Measurements from ENCODE around the gene RAB5B.
"Not testable (repeated sequence)": the region's sequence is repeated elsewhere in the genome, so short reads cannot be mapped to it uniquely, and the experiment has no call there.

The RAB5B gene

DNA sequence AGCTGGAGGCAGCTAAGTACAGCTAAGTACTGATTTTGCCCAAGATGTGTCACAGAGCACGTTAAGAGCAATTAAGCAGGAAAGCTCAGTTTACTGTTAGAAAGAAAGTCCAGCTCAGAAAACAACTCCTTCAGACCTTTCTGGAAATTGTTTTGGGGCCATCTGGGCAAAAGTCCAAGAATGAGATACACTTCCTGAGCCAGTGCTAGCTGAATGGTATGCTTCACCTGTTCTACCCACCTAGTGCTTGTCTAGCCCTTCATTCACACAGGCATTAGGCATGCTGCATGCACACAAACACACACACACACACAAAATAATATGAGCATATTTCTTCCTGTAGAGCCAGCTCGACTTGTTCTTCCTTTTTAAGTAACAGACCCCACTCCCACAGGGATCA is 40.3 kb downstream of the RAB5B start:
- no peak for DNase-seq (ENCODE audit: low spot score)

DNA sequence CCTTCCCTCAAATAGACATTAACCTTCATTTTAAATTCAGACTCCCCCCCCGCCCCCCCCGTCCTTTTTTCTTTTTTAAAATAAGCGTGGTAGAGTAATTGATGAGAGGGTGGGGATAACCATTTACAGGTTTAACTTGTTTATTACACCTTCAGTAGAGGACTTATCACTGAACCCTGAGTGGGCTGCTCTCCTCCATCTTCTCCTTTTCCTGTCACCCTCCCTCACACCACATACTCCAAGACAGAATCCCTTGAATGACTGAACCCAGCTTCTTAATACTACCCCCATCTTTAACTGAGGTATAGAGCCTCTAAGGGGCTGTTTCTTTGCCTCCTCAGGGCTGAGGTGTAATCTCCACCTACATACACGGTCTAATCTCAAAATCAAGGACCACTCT is 43.3 kb downstream of the RAB5B start:
- no peak for DNase-seq (ENCODE audit: low spot score)

GRCh38 chr12:56018356-56018755 is 44.5 kb downstream of the RAB5B start:
- no peak for DNase-seq (ENCODE audit: low spot score)

DNA sequence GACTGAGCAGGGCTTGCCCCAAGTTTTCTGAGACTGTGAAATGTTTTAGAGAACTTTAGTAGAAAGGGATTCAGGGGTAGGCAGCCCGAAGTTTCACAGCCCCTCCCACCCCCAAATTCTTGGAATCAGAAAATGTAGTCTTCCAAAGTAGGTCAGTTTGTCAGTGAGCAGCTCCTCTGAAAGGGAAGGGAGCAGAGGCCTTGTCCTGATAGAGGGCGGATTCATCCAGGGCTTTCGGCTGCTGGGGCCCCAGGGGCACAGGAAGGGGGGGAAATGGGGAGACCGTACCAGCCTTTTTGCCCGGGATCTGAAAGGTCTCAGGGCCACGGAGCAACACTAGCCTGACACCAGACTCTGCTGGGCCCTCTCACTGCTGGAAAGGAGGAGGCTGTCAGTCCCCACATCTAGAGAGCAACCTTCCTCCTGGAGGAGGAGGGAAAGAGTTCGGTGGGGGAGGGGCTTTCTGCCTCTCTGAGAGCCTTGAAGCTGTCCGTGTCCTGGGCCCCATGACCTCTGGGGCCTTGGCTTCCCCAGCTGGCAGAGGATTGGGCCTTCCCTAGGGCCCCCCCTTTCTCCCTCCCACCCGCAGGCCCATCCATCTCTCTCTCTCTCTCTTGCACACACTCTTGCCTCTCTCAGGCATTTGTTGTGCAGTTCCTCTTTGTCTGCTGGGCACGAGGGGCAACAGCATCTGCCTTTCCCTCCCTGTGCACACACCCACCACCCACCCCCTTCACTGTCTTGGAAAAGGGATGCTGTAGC is 46.7 kb downstream of the RAB5B start, which contains the start of gene IKZF4:
Gene IKZF4 (plus strand): TSS at position 621 of the 762 bp plus-strand sequence. CDS start 451 bp downstream, outside the sequence.
- peak; percentile 34 for DNase-seq (ENCODE audit: low spot score)

- DNase-seq (ENCODE audit: low spot score): no peak
These were observed 48.1 kb downstream of the RAB5B start for GRCh38 chr12:56021889-56022497.

GRCh38 chr12:56028511-56029165 is 54.8 kb downstream of the RAB5B start:
- no peak for DNase-seq (ENCODE audit: low spot score)

DNA sequence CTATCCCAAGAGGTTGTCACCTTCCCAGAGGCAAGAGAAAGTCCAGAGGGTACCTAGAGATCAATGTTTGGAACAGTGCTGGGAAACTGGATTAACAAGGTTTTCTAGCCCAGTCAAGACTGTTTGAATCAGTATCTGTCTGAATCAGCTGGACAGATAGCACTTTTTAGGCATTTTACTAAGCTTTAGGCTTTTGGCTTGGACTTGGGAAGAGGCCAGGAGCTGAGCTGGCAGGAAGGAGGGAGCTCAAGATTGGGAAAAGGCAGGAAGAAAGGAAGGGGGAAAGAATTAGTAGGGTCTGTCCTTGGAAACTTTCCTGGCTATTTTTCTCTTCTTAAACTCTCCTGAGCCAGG is 55.3 kb downstream of the RAB5B start:
- DNase-seq (ENCODE audit: low spot score): no peak

- peak; percentile 55 for DNase-seq (ENCODE audit: low spot score)
These were observed 55.9 kb downstream of the RAB5B start for GRCh38 chr12:56029666-56030293.

DNA sequence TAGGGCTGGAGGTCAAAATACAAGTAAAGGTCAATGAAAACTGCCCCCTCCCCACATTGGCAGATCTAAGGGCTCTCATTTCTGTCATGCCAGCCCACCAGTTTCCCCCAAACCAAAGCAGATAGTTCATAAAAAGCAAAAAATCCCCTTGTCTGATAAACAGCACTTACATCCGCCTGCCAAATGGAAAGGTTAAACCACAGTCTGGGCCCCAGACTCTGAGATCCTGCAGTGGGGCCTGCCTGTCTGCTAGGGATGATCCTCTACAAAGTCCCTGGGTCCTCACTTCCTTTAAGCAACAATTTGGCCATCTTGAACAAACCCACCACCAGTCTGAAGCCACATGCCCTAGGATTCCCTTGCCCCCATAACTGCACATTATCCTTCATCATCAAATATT is 58.1 kb downstream of the RAB5B start:
- peak; percentile 22 for DNase-seq (ENCODE audit: low spot score)

DNA sequence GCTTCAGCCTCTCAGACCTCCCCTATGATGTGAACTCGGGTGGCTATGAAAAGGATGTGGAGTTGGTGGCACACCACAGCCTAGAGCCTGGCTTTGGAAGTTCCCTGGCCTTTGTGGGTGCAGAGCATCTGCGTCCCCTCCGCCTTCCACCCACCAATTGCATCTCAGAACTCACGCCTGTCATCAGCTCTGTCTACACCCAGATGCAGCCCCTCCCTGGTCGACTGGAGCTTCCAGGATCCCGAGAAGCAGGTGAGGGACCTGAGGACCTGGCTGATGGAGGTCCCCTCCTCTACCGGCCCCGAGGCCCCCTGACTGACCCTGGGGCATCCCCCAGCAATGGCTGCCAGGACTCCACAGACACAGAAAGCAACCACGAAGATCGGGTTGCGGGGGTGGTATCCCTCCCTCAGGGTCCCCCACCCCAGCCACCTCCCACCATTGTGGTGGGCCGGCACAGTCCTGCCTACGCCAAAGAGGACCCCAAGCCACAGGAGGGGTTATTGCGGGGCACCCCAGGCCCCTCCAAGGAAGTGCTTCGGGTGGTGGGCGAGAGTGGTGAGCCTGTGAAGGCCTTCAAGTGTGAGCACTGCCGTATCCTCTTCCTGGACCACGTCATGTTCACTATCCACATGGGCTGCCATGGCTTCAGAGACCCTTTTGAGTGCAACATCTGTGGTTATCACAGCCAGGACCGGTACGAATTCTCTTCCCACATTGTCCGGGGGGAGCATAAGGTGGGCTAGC is 60.9 kb downstream of the RAB5B start:
- DNase-seq (ENCODE audit: low spot score): no peak

DNA sequence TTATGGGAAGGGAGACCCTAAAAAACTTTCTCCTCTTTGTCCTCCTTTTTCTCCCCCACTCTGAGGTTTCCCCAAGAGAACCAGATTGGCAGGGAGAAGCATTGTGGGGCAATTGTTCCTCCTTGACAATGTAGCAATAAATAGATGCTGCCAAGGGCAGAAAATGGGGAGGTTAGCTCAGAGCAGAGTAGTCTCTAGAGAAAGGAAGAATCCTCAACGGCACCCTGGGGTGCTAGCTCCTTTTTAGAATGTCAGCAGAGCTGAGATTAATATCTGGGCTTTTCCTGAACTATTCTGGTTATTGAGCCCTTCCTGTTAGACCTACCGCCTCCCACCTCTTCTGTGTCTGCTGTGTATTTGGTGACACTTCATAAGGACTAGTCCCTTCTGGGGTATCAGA is 63.3 kb downstream of the RAB5B start:
- DNase-seq (ENCODE audit: low spot score): no peak

DNA sequence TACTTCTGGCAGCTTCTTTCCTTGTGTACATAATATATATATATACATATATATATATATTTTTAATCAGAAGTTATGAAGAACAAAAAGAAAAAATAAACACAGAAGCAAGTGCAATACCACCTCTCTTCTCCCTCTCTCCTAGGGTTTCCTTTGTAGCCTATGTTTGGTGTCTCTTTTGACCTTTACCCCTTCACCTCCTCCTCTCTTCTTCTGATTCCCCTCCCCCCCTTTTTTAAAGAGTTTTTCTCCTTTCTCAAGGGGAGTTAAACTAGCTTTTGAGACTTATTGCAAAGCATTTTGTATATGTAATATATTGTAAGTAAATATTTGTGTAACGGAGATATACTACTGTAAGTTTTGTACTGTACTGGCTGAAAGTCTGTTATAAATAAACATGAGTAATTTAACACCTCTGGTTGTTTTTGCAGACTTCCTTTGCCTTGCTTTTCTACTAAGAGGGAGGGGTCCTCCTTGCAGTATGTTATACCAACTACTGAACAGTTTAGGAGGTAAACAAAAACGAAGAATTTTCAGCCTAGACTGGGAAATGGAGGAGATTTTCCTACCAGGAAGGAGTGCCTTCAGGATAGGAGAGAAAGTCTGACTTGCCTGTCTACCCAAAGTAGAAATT is 64.3 kb downstream of the RAB5B start:
- no peak for DNase-seq (ENCODE audit: low spot score)

GRCh38 chr12:56040151-56040550 is 66.3 kb downstream of the RAB5B start:
- no peak for DNase-seq (ENCODE audit: low spot score)

GRCh38 chr12:56040963-56041551 is 67.2 kb downstream of the RAB5B start:
- no peak for DNase-seq (ENCODE audit: low spot score)

DNA sequence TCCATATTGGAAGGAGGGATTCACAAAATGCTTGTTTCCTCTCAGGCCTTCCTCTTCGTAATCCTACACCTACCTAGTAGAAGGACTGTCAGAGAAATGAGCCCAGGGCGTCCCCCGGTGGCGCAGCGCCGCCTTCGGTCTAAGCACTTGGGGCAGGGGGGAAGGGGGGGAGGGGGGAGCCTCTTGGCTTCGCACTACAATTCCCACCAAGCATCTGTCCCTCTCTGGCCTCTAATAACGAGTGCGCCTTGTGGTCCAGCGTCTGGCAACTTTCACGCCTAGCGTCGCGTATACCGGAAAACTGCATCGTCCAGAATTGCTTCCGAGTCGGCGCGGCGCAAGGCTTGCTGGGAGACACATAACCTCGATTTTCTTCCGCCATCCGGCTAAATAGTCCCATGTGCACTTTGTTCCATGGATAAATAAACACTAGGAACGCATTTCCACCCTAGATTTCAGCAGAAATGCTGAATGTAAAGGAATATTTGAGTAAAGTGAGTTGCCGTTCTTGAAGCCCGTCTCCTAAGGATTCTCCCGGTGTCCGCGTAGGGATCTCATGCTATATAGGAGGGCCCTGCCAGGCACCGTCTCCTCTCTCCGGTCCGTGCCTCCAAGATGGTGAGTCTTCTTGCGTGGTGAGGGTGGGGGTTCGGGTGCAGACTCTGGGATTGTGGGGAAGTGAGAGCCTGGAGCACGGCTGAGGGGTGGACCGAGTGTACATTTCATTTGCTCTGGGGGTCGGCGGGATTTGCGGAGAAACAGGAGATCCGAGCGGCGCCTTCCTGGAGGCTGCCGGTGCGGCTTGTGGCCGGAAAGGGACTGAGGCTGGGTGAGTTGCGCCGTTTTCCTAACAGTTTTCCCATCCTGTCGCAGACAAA is 67.9 kb downstream of the RAB5B start, which contains the start of gene RPS26:
Gene RPS26 (plus strand): TSS at position 367 of the 878 bp plus-strand sequence. CDS start 249 bp downstream, at position 616.
- peak; percentile 98 for DNase-seq (ENCODE audit: low spot score)

- not testable (repeated sequence) for DNase-seq (ENCODE audit: low spot score)
These were observed 68.5 kb downstream of the RAB5B start for GRCh38 chr12:56042430-56042813.

- no peak for DNase-seq (ENCODE audit: low spot score)
These were observed 69.0 kb downstream of the RAB5B start for GRCh38 chr12:56042843-56043242.
